ENCODE data around the gene ALDH7A1. TPM values are rescaled to one million over a fixed set of nuclear protein-coding genes. Genes with fewer than 3 reads are reported as not detected.

ALDH7A1 gene
- total RNA-seq, 2 experiments from 2014 or later: 1.6 to 2.1 TPM

DNA sequence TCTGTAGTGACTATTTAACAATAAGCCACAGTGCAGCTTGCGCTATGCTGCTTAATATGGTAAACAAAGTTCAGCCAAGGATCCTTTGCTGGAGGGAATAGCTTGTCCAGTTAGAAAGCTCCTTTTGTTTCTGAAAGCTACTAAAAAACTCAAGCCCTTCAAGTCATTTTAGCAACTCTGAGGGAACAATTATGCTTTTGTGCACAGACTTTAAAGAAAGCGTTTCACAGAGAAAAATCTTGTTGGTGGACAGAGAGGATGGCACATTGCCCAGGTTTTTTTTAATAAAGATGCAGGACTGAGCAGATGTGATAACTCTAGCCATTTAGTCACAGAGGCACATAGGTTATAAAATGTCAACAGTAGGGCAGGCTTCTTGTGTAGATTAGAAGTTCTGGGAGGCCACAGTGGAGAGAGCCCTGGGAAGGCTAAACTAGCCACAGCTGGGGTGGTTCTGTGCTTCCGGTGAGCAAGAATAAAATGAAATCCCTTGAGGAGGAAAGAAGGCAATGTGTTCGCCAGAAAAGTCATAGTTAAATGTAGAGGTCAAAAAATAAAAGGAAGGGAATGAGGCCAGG is 63.4 kb downstream of the ALDH7A1 start:
- Histone ChIP-seq H3K27me3 (ENCODE audit: control insufficient read depth in 1 of 2, insufficient read depth in 2 of 2, low read length in 2 of 2) (no peaks in the 10 kb centered on the region), H3K36me3 (ENCODE audit: insufficient read depth, low read length) (no peaks in the 10 kb centered on the region), H3K4me1 (ENCODE audit: insufficient read depth, low read length) (no peaks in the 10 kb centered on the region), H3K9me3 (ENCODE audit: control insufficient read depth in 1 of 2, insufficient read depth in 1 of 2, low read length in 2 of 2) (no peaks in the 10 kb centered on the region), H3K27ac (ENCODE audit: low read depth in 1 of 2, low read length in 2 of 2) (no peak overlapping the region), H3K4me3 (ENCODE audit: low read length) (no peak overlapping the region)
- TF ChIP-seq, protein P1, sequence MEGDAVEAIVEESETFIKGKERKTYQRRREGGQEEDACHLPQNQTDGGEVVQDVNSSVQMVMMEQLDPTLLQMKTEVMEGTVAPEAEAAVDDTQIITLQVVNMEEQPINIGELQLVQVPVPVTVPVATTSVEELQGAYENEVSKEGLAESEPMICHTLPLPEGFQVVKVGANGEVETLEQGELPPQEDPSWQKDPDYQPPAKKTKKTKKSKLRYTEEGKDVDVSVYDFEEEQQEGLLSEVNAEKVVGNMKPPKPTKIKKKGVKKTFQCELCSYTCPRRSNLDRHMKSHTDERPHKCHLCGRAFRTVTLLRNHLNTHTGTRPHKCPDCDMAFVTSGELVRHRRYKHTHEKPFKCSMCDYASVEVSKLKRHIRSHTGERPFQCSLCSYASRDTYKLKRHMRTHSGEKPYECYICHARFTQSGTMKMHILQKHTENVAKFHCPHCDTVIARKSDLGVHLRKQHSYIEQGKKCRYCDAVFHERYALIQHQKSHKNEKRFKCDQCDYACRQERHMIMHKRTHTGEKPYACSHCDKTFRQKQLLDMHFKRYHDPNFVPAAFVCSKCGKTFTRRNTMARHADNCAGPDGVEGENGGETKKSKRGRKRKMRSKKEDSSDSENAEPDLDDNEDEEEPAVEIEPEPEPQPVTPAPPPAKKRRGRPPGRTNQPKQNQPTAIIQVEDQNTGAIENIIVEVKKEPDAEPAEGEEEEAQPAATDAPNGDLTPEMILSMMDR (IDR thresholded peaks at IDR 0.05): no peak
- Mint-ChIP-seq H3K36me3 (ENCODE audit: low read depth) (no peaks in the 10 kb centered on the region), H3K9me3 (peaks cover 3% of the 10 kb centered on the region), H3K4me3 (no peak overlapping the region), H3K27me3 (no peaks in the 10 kb centered on the region), H3K4me1 (ENCODE audit: low read depth) (no peaks in the 10 kb centered on the region), H3K27ac (no peak overlapping the region)
- ChIA-PET POLR2A (no interaction called here), CTCF (interaction anchor here (1.2 to 1.6 kb wide), 2 partner anchors 192 to 193 kb away, joined by 3 to 4 read pairs; no protein-coding TSS in a partner anchor)
- intact Hi-C loops (cut with DNase I, micrococcal nuclease): loop anchor here in 1 of 2 experiments (5.0 kb wide), 1 partner anchor 69 kb away; no protein-coding TSS in a partner anchor
- DNase-seq: no peak
- ATAC-seq (ENCODE audit: poor library complexity): no peak

DNA sequence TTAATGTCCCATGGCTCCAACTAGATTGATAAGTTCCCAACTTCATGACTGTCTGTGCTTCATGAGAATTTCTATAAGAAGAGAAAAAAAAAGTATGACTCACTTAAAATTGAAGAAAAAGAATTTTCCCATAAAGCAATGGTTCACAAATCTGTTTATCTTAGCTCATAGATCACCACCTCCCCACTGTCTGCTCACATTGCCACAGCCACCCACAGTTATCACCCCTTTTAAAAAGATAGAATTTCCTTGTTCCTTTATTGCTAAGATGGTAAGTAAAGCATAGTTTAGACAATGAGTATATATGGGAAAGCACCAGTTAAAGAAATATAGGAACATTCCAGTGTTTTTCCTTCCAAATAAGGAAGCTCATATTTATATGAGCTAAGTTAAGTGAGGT is 67.1 kb downstream of the ALDH7A1 start:
- no peaks in the 10 kb centered on the region for H3K4me1 Mint-ChIP-seq (ENCODE audit: low read depth)
- no peak overlapping the region for H3K27ac Mint-ChIP-seq
- no peaks in the 10 kb centered on the region for H3K36me3 Mint-ChIP-seq (ENCODE audit: low read depth)
- Histone ChIP-seq H3K4me1 (ENCODE audit: insufficient read depth, low read length) (no peaks in the 10 kb centered on the region), H3K9me3 (ENCODE audit: control insufficient read depth in 1 of 2, insufficient read depth in 1 of 2, low read length in 2 of 2) (no peaks in the 10 kb centered on the region), H3K27ac (ENCODE audit: low read depth in 1 of 2, low read length in 2 of 2) (no peak overlapping the region), H3K36me3 (ENCODE audit: insufficient read depth, low read length) (no peaks in the 10 kb centered on the region), H3K4me3 (ENCODE audit: low read length) (no peak overlapping the region), H3K27me3 (ENCODE audit: control insufficient read depth in 1 of 2, insufficient read depth in 2 of 2, low read length in 2 of 2) (no peaks in the 10 kb centered on the region)
- H3K27me3 Mint-ChIP-seq: no peaks in the 10 kb centered on the region
- intact Hi-C loops (cut with DNase I, micrococcal nuclease): no loop called here
- TF ChIP-seq, protein P1 (IDR thresholded peaks at IDR 0.05): no peak
- ChIA-PET POLR2A (no interaction called here), CTCF (interaction anchor here (0.6 kb wide), 1 partner anchor 161 kb away, joined by 3 read pairs; no protein-coding TSS in a partner anchor)
- H3K4me3 Mint-ChIP-seq: no peak overlapping the region
- no peak for ATAC-seq (ENCODE audit: poor library complexity)
- peaks cover 5% of the 10 kb centered on the region for H3K9me3 Mint-ChIP-seq
- DNase-seq: no peak

DNA sequence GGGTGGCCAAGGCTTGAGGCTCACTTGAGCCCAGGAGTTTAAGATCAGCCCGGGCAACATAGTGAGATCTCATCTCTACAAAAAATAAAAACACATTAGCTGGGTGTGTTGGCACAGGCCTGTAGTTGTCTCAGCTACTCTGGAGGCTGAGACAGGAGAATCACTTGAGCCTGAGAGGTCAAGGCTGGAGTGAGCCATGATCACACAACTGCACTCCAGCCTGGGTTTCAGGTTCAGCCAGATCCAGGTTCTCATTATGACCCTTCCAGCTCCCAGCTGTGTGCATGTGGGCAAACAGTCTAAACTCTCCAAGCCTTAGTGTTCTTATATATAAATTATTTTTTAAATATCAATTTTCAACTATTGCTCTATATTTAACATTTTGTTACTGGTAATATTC is 67.9 kb downstream of the ALDH7A1 start:
- H3K36me3 Mint-ChIP-seq (ENCODE audit: low read depth): no peaks in the 10 kb centered on the region
- DNase-seq: no peak
- H3K4me3 Mint-ChIP-seq: no peak overlapping the region
- no peaks in the 10 kb centered on the region for H3K36me3 ChIP-seq (ENCODE audit: insufficient read depth, low read length)
- H3K4me3 ChIP-seq (ENCODE audit: low read length): no peak overlapping the region
- H3K4me1 ChIP-seq (ENCODE audit: insufficient read depth, low read length): no peaks in the 10 kb centered on the region
- POLR2A ChIA-PET: no interaction called here
- no peaks in the 10 kb centered on the region for H3K9me3 ChIP-seq (ENCODE audit: control insufficient read depth in 1 of 2, insufficient read depth in 1 of 2, low read length in 2 of 2)
- H3K4me1 Mint-ChIP-seq (ENCODE audit: low read depth): no peaks in the 10 kb centered on the region
- no peak for ATAC-seq (ENCODE audit: poor library complexity)
- intact Hi-C loops (cut with DNase I, micrococcal nuclease): no loop called here
- H3K27me3 ChIP-seq (ENCODE audit: control insufficient read depth in 1 of 2, insufficient read depth in 2 of 2, low read length in 2 of 2): no peaks in the 10 kb centered on the region
- peaks cover 5% of the 10 kb centered on the region for H3K9me3 Mint-ChIP-seq
- no peak overlapping the region for H3K27ac Mint-ChIP-seq
- TF ChIP-seq, protein P1 (IDR thresholded peaks at IDR 0.05): no peak
- CTCF ChIA-PET: no interaction called here
- no peak overlapping the region for H3K27ac ChIP-seq (ENCODE audit: low read depth in 1 of 2, low read length in 2 of 2)
- H3K27me3 Mint-ChIP-seq: no peaks in the 10 kb centered on the region
